Panc1 (cell line): ENCODE measurements around the gene RASGRF2. TPM values are rescaled to one million over a fixed set of nuclear protein-coding genes. Genes with fewer than 3 reads are reported as not detected.

Source experiments
- ATAC-seq: fragments of 200-7000 bp; cut with Tn5 transposase; 2 replicates; pipeline ENCODE4 v1.9.1; 2020; ENCODE audit warnings: mild to moderate bottlenecking, moderate library complexity
- BruUV-seq: library from RNA; stranded (reverse); fragments of 400-500 nt; replicated peaks from 2 replicates; lab custom pipeline; 2021; lab: Mats Ljungman, UMichigan
- CTCF ChIA-PET: fragments of 300-600 bp; sonication (Branson Sonifier 250); formaldehyde crosslinking; loops from one replicate; lab custom pipeline; 2022; ENCODE audit warnings: antibody characterized with exemption; lab: Charles Lee
- POLR2A ChIA-PET: fragments of 300-600 bp; sonication (Branson Sonifier 250); formaldehyde crosslinking; loops from one replicate; lab custom pipeline; 2022; ENCODE audit warnings: antibody characterized with exemption; lab: Charles Lee
- DNase-seq: peaks from one replicate; pipeline ENCODE4 v3.0.0-alpha.2; 2010; ENCODE audit warnings: low read depth, low spot score
- H3K27ac ChIP-seq: 2 replicates; pipeline ENCODE4 v1.5.1; 2011; ENCODE audit warnings: mild to moderate bottlenecking, low read length, inconsistent platforms
- H3K27me3 ChIP-seq: fragments of 200-500 bp; sonication (Bioruptor generic); 2 replicates; pipeline ENCODE4 v1.6.0; 2014; ENCODE audit warnings: low read length, inconsistent platforms; ENCODE audit not compliant: control insufficient read depth, insufficient read depth
- H3K36me3 ChIP-seq: fragments of 200-500 bp; sonication (Bioruptor generic); 2 replicates; pipeline ENCODE4 v1.5.1; 2014; ENCODE audit warnings: inconsistent platforms, mild to moderate bottlenecking, low read length, moderate library complexity; ENCODE audit not compliant: control insufficient read depth, insufficient read depth
- H3K4me1 ChIP-seq: 2 replicates; pipeline ENCODE4 v1.5.1; 2011; ENCODE audit warnings: inconsistent platforms, mild to moderate bottlenecking, low read length, moderate library complexity; ENCODE audit not compliant: control insufficient read depth, insufficient read depth
- H3K4me3 ChIP-seq, 2 experiments: 2 replicates each; pipeline ENCODE4 v1.5.1; 2011 to 2012; ENCODE audit warnings: low read depth in 2 of 2, low read length in 2 of 2, mild to moderate bottlenecking in 2 of 2, inconsistent platforms in 1 of 2, moderate library complexity in 1 of 2
- H3K9me3 ChIP-seq: fragments of 200-500 bp; sonication (Bioruptor generic); 2 replicates; pipeline ENCODE4 v1.5.1; 2014; ENCODE audit warnings: low read depth, mild to moderate bottlenecking, inconsistent platforms, low read length, moderate library complexity; ENCODE audit not compliant: control insufficient read depth, insufficient read depth
- CTCF ChIP-seq: fragments of 450-650 bp; IDR thresholded peaks from 2 replicates; pipeline ENCODE4 v1.5.1; 2017; ENCODE audit warnings: mild to moderate bottlenecking
- POLR2AphosphoS5 ChIP-seq: IDR thresholded peaks from 2 replicates; pipeline ENCODE4 v1.6.1; 2012; ENCODE audit warnings: mild to moderate bottlenecking, low read depth, low read length, moderate library complexity
- REST ChIP-seq, 2 experiments: IDR thresholded peaks; 2 replicates each; pipeline ENCODE4 v1.6.1; 2011 to 2012; ENCODE audit warnings: low read depth in 2 of 2, control low read depth in 1 of 2, low read length in 1 of 2, mild to moderate bottlenecking in 1 of 2, moderate library complexity in 1 of 2; ENCODE audit not compliant: insufficient read depth in 1 of 2
- SIN3A ChIP-seq: IDR thresholded peaks from 2 replicates; pipeline ENCODE4 v1.6.1; 2012; ENCODE audit warnings: low read depth, mild to moderate bottlenecking, low read length, moderate library complexity, borderline replicate concordance; ENCODE audit not compliant: insufficient read depth
- TCF7L2 ChIP-seq: IDR thresholded peaks from 2 replicates; pipeline ENCODE4 v1.6.1; 2011; ENCODE audit warnings: mild to moderate bottlenecking, low read depth, low read length, inconsistent platforms
- in situ Hi-C: cut with HindIII; loops from 2 replicates; pipeline ENCODE4 v1.10.0; 2016; ENCODE audit warnings: low sequenced_read_pairs, low pct_unique_long_range_greater_than_20kb
- intact Hi-C: fragments of 100-400 bp; cut with micrococcal nuclease; formaldehyde crosslinking; loops from one replicate; pipeline ENCODE4 v1.10.0; 2022; ENCODE audit not compliant: unreplicated experiment
- total RNA-seq: library from RNA; stranded (reverse); gene quantifications from one replicate; pipeline ENCODE4 v1.2.1, GENCODE V29; 2021; ENCODE audit not compliant: unreplicated experiment

RASGRF2 gene
- total RNA-seq, 1 experiment from 2014 or later = 4.7 TPM

- Histone ChIP-seq H3K9me3 (no peaks in the 10 kb centered on the region), H3K4me3 (no peak overlapping the region), H3K27ac (no peak overlapping the region), H3K36me3 (no peaks in the 10 kb centered on the region), H3K27me3 (no peaks in the 10 kb centered on the region), H3K4me1 (no peaks in the 10 kb centered on the region)
- DNase-seq (no peak), ATAC-seq (no peak)
- BruUV-seq = no TSS peak
- TF ChIP-seq TCF7L2 = no peak
- TF ChIP-seq SIN3A = no peak
- TF ChIP-seq CTCF = no peak
- no peak for TF ChIP-seq POLR2AphosphoS5
- no peak for TF ChIP-seq REST (IDR thresholded peaks at IDR 0.05; ENCODE audit: insufficient read depth in 1 of 2, low read depth in 2 of 2, low read length in 1 of 2)
- CTCF ChIA-PET = interaction anchor here (0.7 to 0.8 kb wide), 2 partner anchors 26 to 542 kb away, joined by 3 read pairs; no protein-coding TSS in a partner anchor
- intact Hi-C loops (no loop called here), in situ Hi-C loops (no loop called here)
- POLR2A ChIA-PET = no interaction called here
These were observed 185.3 kb downstream of the RASGRF2 start for GRCh38 chr5:81145329-81145935.

GRCh38 chr5:81146031-81146430, 185.9 kb downstream of the RASGRF2 start:
- POLR2A ChIA-PET = no interaction called here
- intact Hi-C loops (no loop called here), in situ Hi-C loops (no loop called here)
- no peak for TF ChIP-seq TCF7L2
- no peak for TF ChIP-seq SIN3A
- TF ChIP-seq CTCF = no peak
- no peak for TF ChIP-seq POLR2AphosphoS5
- no peak for TF ChIP-seq REST (IDR thresholded peaks at IDR 0.05; ENCODE audit: insufficient read depth in 1 of 2, low read depth in 2 of 2, low read length in 1 of 2)
- DNase-seq (no peak), ATAC-seq (no peak)
- CTCF ChIA-PET = interaction anchor here (0.7 to 0.8 kb wide), 2 partner anchors 26 to 543 kb away, joined by 3 read pairs; no protein-coding TSS in a partner anchor
- BruUV-seq = no TSS peak
- H3K27me3 ChIP-seq = no peaks in the 10 kb centered on the region
- no peaks in the 10 kb centered on the region for H3K4me1 ChIP-seq
- H3K9me3 ChIP-seq = no peaks in the 10 kb centered on the region
- H3K36me3 ChIP-seq = no peaks in the 10 kb centered on the region
- H3K4me3 ChIP-seq = no peak overlapping the region
- H3K27ac ChIP-seq = no peak overlapping the region
